Gastroesophageal sphincter (tissue), 2 donors: ENCODE data around the gene CMBL.

ENCODE experiments used
- EP300 ChIP-seq: sonication (generic); formaldehyde crosslinking; IDR thresholded peaks from one replicate; pipeline ENCODE4 v1.6.1; 2017; ENCODE audit warnings: antibody characterized with exemption, mild to moderate bottlenecking
- POLR2AphosphoS5 ChIP-seq: sonication (generic); formaldehyde crosslinking; IDR thresholded peaks from one replicate; pipeline ENCODE4 v1.6.1; 2017; ENCODE audit warnings: antibody characterized with exemption

- TF ChIP-seq EP300 (no peak), POLR2AphosphoS5 (no peak)
Observed at GRCh38 chr5:10244342-10244944, 63.3 kb downstream of the CMBL start.
